IMR-90 (cell line): ENCODE results near the gene ACAP1. TPM values are rescaled to one million over a fixed set of nuclear protein-coding genes. Genes with fewer than 3 reads are reported as not detected.

Source experiments
- microRNA-seq, 2 experiments: library from miRNA; stranded (forward) in 1 of 2; unstranded in 1 of 2; fragments of 10-50 nt in 1 of 2; fragments of <30 nt in 1 of 2; gene quantifications in 1 of 2; microRNA quantifications in 1 of 2; one replicate each; pipeline versions ENCODE3 to v1.1.0; 2013 to 2020; ENCODE audit not compliant: insufficient read depth in 1 of 2, insufficient read length in 1 of 2, unreplicated experiment in 1 of 2
- polyA plus RNA-seq, 3 experiments: library from polyadenylated mRNA; depleted of rRNA; stranded (reverse); fragments of >200 nt; gene quantifications; 2 replicates each; pipeline ENCODE4 v1.2.3, GENCODE V29; 2012; ENCODE audit warnings: low replicate concordance in 1 of 3
- small RNA-seq, 5 experiments: library from RNA; depleted of rRNA; stranded (forward); fragments of <200 nt; gene quantifications; one replicate each; pipeline ENCODE3, GENCODE V24; 2012
- total RNA-seq: library from RNA; depleted of rRNA; stranded (reverse); fragments of >200 nt; gene quantifications from 2 replicates; pipeline ENCODE4 v1.2.3, GENCODE V29; 2012; rRNA removed

ACAP1 gene
- total and polyA plus RNA-seq, 2 of the 4 experiments (the other 2 are of a cell fraction), result under 0.01 to 2.1 TPM

Small RNA genes lying within 50 kb of the gene (microRNA-seq; reads per million reads assigned to microRNA genes)
- gene AC026954.2 (ENCODE audit: insufficient read depth, insufficient read length), result not detected

Small RNA genes lying within 50 kb of the gene (small RNA-seq; reads per million reads assigned to genes)
- gene AC026954.2, result 0 to 0.46 (median 0) reads per million in 5 experiments

Other genes starting within 250 kb of the ACAP1 start
Only the 30 nearest of the 35 such genes appear.
- gene ASGR1, start 157.2 kb upstream of the ACAP1 start, total RNA-seq, result 1.3 and 1.9 TPM in 2 replicates
- 3.8 and 4.2 TPM in 2 replicates for gene ASGR1, start 157.2 kb upstream of the ACAP1 start, polyA plus RNA-seq (2012; rRNA removed)
- gene DLG4, start 116.7 kb upstream of the ACAP1 start, total RNA-seq, result 8.1 and 8.2 TPM in 2 replicates
- gene DLG4, start 116.7 kb upstream of the ACAP1 start, polyA plus RNA-seq (2012; rRNA removed), result 28.5 and 30.5 TPM in 2 replicates
- gene ACADVL, start 116.6 kb upstream of the ACAP1 start, total RNA-seq, result 129 and 139 TPM in 2 replicates
- gene ACADVL, start 116.6 kb upstream of the ACAP1 start, polyA plus RNA-seq (2012; rRNA removed), result 752 and 844 TPM in 2 replicates
- 20.3 and 21.3 TPM in 2 replicates for gene DVL2, start 102.0 kb upstream of the ACAP1 start, total RNA-seq
- gene DVL2, start 102.0 kb upstream of the ACAP1 start, polyA plus RNA-seq (2012; rRNA removed), result 10.5 and 11.8 TPM in 2 replicates
- gene PHF23, start 97.1 kb upstream of the ACAP1 start, total RNA-seq, result 44.8 and 45.5 TPM in 2 replicates
- 54.4 and 58.5 TPM in 2 replicates for gene PHF23, start 97.1 kb upstream of the ACAP1 start, polyA plus RNA-seq (2012; rRNA removed)
- gene GABARAP, start 94.1 kb upstream of the ACAP1 start, total RNA-seq, result 70.8 and 77.8 TPM in 2 replicates
- 702 and 780 TPM in 2 replicates for gene GABARAP, start 94.1 kb upstream of the ACAP1 start, polyA plus RNA-seq (2012; rRNA removed)
- gene CTDNEP1, start 84.8 kb upstream of the ACAP1 start, total RNA-seq, result 18.3 and 23.8 TPM in 2 replicates
- 132 TPM in 2 replicates for gene CTDNEP1, start 84.8 kb upstream of the ACAP1 start, polyA plus RNA-seq (2012; rRNA removed)
- gene ELP5, start 84.3 kb upstream of the ACAP1 start, total RNA-seq, result 46.6 and 48.0 TPM in 2 replicates
- gene ELP5, start 84.3 kb upstream of the ACAP1 start, polyA plus RNA-seq (2012; rRNA removed), result 38.6 and 39.3 TPM in 2 replicates
- gene CLDN7, start 74.1 kb upstream of the ACAP1 start, total RNA-seq, result 0.56 and 1.4 TPM in 2 replicates
- 1.4 and 2.8 TPM in 2 replicates for gene CLDN7, start 74.1 kb upstream of the ACAP1 start, polyA plus RNA-seq (2012; rRNA removed)
- under 0.01 TPM in 1 of 2 replicates, not detected in the other for gene SLC2A4, start 54.8 kb upstream of the ACAP1 start, total RNA-seq
- 0.07 TPM in 2 replicates for gene SLC2A4, start 54.8 kb upstream of the ACAP1 start, polyA plus RNA-seq (2012; rRNA removed)
- gene YBX2, start 41.9 kb upstream of the ACAP1 start, total RNA-seq, result not detected in 2 replicates
- gene YBX2, start 41.9 kb upstream of the ACAP1 start, polyA plus RNA-seq (2012; rRNA removed), result 0.17 TPM in 1 of 2 replicates, not detected in the other
- gene EIF5A, start 28.9 kb upstream of the ACAP1 start, total RNA-seq, result 718 and 883 TPM in 2 replicates
- gene EIF5A, start 28.9 kb upstream of the ACAP1 start, polyA plus RNA-seq (2012; rRNA removed), result 660 and 782 TPM in 2 replicates
- 36.2 and 37.5 TPM in 2 replicates for gene GPS2, start 21.2 kb upstream of the ACAP1 start, total RNA-seq
- gene GPS2, start 21.2 kb upstream of the ACAP1 start, polyA plus RNA-seq (2012; rRNA removed), result 47.5 and 50.9 TPM in 2 replicates
- gene NEURL4, start 7.2 kb upstream of the ACAP1 start, total RNA-seq, result 8.4 and 9.2 TPM in 2 replicates
- gene NEURL4, start 7.2 kb upstream of the ACAP1 start, polyA plus RNA-seq (2012; rRNA removed), result 23.3 and 26.3 TPM in 2 replicates
- gene KCTD11, start 15.6 kb downstream of the ACAP1 start, total RNA-seq, result 10.6 and 10.8 TPM in 2 replicates
- 14.4 and 16.4 TPM in 2 replicates for gene KCTD11, start 15.6 kb downstream of the ACAP1 start, polyA plus RNA-seq (2012; rRNA removed)
- not detected in 2 replicates for gene TMEM95, start 18.6 kb downstream of the ACAP1 start, total RNA-seq
- not detected in 2 replicates for gene TMEM95, start 18.6 kb downstream of the ACAP1 start, polyA plus RNA-seq (2012; rRNA removed)
- gene TNK1, start 44.6 kb downstream of the ACAP1 start, total RNA-seq, result under 0.01 and 0.54 TPM in 2 replicates
- gene TNK1, start 44.6 kb downstream of the ACAP1 start, polyA plus RNA-seq (2012; rRNA removed), result 0.44 and 0.55 TPM in 2 replicates
- 6.1 and 6.4 TPM in 2 replicates for gene PLSCR3, start 58.0 kb downstream of the ACAP1 start, total RNA-seq
- gene PLSCR3, start 58.0 kb downstream of the ACAP1 start, polyA plus RNA-seq (2012; rRNA removed), result 116 and 131 TPM in 2 replicates
- gene TMEM256, start 67.6 kb downstream of the ACAP1 start, total RNA-seq, result 35.3 and 38.4 TPM in 2 replicates
- 174 and 252 TPM in 2 replicates for gene TMEM256, start 67.6 kb downstream of the ACAP1 start, polyA plus RNA-seq (2012; rRNA removed)
- gene NLGN2, start 71.3 kb downstream of the ACAP1 start, total RNA-seq, result 1.7 and 1.8 TPM in 2 replicates
- gene NLGN2, start 71.3 kb downstream of the ACAP1 start, polyA plus RNA-seq (2012; rRNA removed), result 36.7 and 38.1 TPM in 2 replicates
- not detected in 2 replicates for gene SPEM1, start 83.8 kb downstream of the ACAP1 start, total RNA-seq
- not detected in 2 replicates for gene SPEM1, start 83.8 kb downstream of the ACAP1 start, polyA plus RNA-seq (2012; rRNA removed)
- gene SPEM2, start 89.1 kb downstream of the ACAP1 start, total RNA-seq, result not detected in 2 replicates
- gene SPEM2, start 89.1 kb downstream of the ACAP1 start, polyA plus RNA-seq (2012; rRNA removed), result not detected in 2 replicates
- not detected in 2 replicates for gene SPEM3, start 92.3 kb downstream of the ACAP1 start, total RNA-seq
- gene SPEM3, start 92.3 kb downstream of the ACAP1 start, polyA plus RNA-seq (2012; rRNA removed), result not detected in 2 replicates
- gene TMEM102, start 98.9 kb downstream of the ACAP1 start, total RNA-seq, result 1.1 and 1.4 TPM in 2 replicates
- gene TMEM102, start 98.9 kb downstream of the ACAP1 start, polyA plus RNA-seq (2012; rRNA removed), result 2.2 and 2.3 TPM in 2 replicates
- gene FGF11, start 103.0 kb downstream of the ACAP1 start, total RNA-seq, result 0.18 and 0.28 TPM in 2 replicates
- 0.99 and 1.1 TPM in 2 replicates for gene FGF11, start 103.0 kb downstream of the ACAP1 start, polyA plus RNA-seq (2012; rRNA removed)
- gene CHRNB1, start 108.5 kb downstream of the ACAP1 start, total RNA-seq, result 4.2 and 4.3 TPM in 2 replicates
- gene CHRNB1, start 108.5 kb downstream of the ACAP1 start, polyA plus RNA-seq (2012; rRNA removed), result 6.0 and 6.4 TPM in 2 replicates
- 6.3 and 8.3 TPM in 2 replicates for gene ZBTB4, start 143.1 kb downstream of the ACAP1 start, total RNA-seq
- gene ZBTB4, start 143.1 kb downstream of the ACAP1 start, polyA plus RNA-seq (2012; rRNA removed), result 20.1 and 20.3 TPM in 2 replicates
- not detected in 2 replicates for gene SLC35G6, start 144.9 kb downstream of the ACAP1 start, total RNA-seq
- not detected in 2 replicates for gene SLC35G6, start 144.9 kb downstream of the ACAP1 start, polyA plus RNA-seq (2012; rRNA removed)
- 56.4 and 56.6 TPM in 2 replicates for gene POLR2A, start 147.8 kb downstream of the ACAP1 start, total RNA-seq
- 38.4 and 54.0 TPM in 2 replicates for gene POLR2A, start 147.8 kb downstream of the ACAP1 start, polyA plus RNA-seq (2012; rRNA removed)
- 2.7 and 3.6 TPM in 2 replicates for gene TNFSF12, start 212.5 kb downstream of the ACAP1 start, total RNA-seq
- gene TNFSF12, start 212.5 kb downstream of the ACAP1 start, polyA plus RNA-seq (2012; rRNA removed), result 22.0 and 23.1 TPM in 2 replicates